Measurements from ENCODE around the gene FBXL13. TPM values are rescaled to one million over a fixed set of nuclear protein-coding genes. Genes with fewer than 3 reads are reported as not detected.
A peak's percentile ranks its signal among the peaks of the same experiment; 100 is the strongest.
"Not testable (repeated sequence)": the region's sequence is repeated elsewhere in the genome, so short reads cannot be mapped to it uniquely, and the experiment has no call there.

The FBXL13 gene
- total and polyA plus RNA-seq, 4 donors, result 2.2 to 8.9 (median 5.0) TPM

DNA sequence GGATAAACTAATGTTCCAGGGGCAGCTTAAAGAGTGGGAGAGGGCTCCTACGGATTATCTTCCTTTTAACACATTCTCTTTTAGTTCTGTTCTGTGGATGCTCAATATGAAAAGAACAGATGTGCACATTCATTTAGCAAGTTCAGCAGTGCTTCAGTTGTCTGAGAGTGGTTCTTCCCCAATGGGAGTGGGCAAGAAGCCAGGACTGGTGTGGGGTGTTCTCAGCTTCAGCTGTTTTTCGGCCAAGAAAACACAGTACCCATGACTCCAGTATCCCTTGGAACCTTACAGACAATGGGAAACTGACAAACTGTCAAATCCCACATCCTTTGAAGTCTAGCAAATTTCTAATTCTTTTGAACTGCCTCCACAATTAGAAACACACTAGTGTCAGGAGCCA is 233.3 kb downstream of the FBXL13 start:
- Histone ChIP-seq H3K36me3 (ENCODE audit: control insufficient read depth, insufficient read depth, low read length) (no peaks in the 10 kb centered on the region), H3K27ac (ENCODE audit: low read depth, low read length) (peak overlapping the region; percentile 29), H3K4me3 (ENCODE audit: low read depth, low read length) (no peak overlapping the region), H3K27me3 (ENCODE audit: control insufficient read depth, insufficient read depth, low read length) (no peaks in the 10 kb centered on the region), H3K4me1 (ENCODE audit: control insufficient read depth, insufficient read depth, low read length) (no peaks in the 10 kb centered on the region), H3K9me3 (ENCODE audit: control insufficient read depth, insufficient read depth, low read length) (no peaks in the 10 kb centered on the region)
- peak; percentile 45 to 91 (median 68) for DNase-seq (ENCODE audit: low read depth in 4 of 6, low spot score in 6 of 6)
- 57% methylated on average over 1 of the region's 2 CpGs for WGBS (ENCODE audit: insufficient coverage)

DNA sequence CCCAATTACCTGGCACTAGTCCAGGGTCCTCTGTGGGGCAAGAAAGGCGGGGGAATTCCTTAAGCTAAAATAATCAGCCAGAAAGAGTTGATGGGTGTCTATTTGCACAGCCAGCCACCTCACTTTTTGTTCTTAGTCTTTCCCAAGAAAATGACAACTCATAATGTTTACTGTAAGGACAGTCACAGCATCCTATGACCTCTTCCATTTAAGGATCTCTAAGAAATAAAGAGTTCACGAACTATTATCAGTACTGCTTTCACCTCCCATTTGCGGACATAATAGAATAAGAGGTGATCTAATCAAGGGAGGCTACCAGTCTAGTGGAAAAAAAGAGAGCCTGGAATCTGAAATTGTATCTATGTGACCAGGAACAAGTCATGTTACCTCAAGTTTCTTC is 234.2 kb downstream of the FBXL13 start:
- no peaks in the 10 kb centered on the region for H3K4me1 ChIP-seq (ENCODE audit: control insufficient read depth, insufficient read depth, low read length)
- no peaks in the 10 kb centered on the region for H3K36me3 ChIP-seq (ENCODE audit: control insufficient read depth, insufficient read depth, low read length)
- DNase-seq (ENCODE audit: low read depth in 4 of 6, low spot score in 6 of 6), result no peak
- no peaks in the 10 kb centered on the region for H3K9me3 ChIP-seq (ENCODE audit: control insufficient read depth, insufficient read depth, low read length)
- H3K4me3 ChIP-seq (ENCODE audit: low read depth, low read length), result no peak overlapping the region
- H3K27me3 ChIP-seq (ENCODE audit: control insufficient read depth, insufficient read depth, low read length), result no peaks in the 10 kb centered on the region
- H3K27ac ChIP-seq (ENCODE audit: low read depth, low read length), result peak overlapping the region; percentile 8
- no CpG with 5 or more reads among the region's 3 CpGs for WGBS (ENCODE audit: insufficient coverage)

DNA sequence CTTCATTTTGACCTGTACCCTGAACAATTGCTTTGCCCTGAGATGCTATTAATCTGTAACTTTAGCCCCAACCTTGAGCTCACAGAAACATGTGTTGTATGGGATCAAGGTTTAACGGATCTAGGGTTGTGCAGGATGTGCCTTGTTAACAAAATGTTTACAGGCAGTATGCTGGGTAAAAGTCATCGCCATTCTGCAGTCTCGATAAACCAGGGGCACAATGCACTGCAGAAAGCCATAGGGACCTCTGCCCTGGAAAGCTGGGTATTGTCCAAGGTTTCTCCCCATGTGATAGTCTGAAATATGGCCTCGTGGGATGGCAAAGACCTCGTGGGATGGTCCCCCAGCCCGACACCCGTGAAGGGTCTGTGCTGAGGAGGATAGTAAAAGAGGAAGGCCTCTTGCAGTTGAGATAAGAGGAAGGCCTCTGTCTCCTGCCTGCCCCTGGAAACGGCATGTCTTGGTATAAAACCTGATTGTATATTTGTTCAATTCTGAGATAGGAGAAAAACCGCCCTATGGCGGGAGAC is 236.0 kb downstream of the FBXL13 start:
- H3K4me3 ChIP-seq (ENCODE audit: low read depth, low read length); H3K9me3 ChIP-seq (ENCODE audit: control insufficient read depth, insufficient read depth, low read length); H3K36me3 ChIP-seq (ENCODE audit: control insufficient read depth, insufficient read depth, low read length): not testable (repeated sequence)

DNA sequence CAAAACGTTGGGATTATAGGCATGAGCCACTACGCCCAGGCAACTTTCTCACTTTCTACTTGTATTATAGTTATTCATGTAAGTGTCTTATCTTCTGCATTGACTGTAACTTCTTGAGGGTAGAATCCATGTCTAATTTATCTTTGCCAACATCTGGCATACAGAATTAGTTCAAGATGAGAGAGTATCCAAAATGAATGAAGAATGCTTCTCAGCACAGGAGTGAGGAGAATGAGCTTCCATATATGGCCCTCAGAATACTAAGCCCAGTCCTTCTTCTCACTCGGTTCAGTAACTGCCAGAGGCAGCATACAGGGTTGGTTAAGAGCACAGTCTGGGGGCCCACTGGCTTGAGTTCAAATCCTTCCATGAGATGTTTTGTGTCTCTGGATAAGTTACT is 236.8 kb downstream of the FBXL13 start:
- H3K27ac ChIP-seq (ENCODE audit: low read depth, low read length), result no peak overlapping the region

More for the DNA sequence above, 236.0 kb downstream of the FBXL13 start:
- not testable (repeated sequence) for H3K27ac ChIP-seq (ENCODE audit: low read depth, low read length); DNase-seq (ENCODE audit: low read depth in 4 of 6, low spot score in 6 of 6); H3K4me1 ChIP-seq (ENCODE audit: control insufficient read depth, insufficient read depth, low read length); H3K27me3 ChIP-seq (ENCODE audit: control insufficient read depth, insufficient read depth, low read length)
- 95% methylated on average over 10 of the region's 10 CpGs for WGBS (ENCODE audit: insufficient coverage)

DNA sequence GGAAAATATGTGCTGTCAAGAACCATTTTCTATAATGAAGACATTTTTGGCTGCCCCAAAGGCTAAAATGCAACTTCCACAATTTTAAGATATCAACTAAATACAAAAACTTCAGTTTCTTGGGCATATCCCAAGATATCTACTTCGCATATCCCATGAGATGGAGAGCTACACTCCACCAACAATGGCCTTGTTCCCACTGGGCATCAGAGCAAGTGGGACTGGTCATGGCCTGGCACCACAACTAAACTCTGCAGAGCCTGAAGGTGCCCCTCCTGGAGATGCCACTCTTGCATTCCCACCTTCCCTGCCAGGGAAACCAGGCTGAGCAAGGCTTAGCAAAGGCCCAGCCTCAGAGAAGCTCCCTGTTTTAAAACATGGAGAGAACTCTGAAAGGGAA is 237.6 kb downstream of the FBXL13 start:
- H3K27ac ChIP-seq (ENCODE audit: low read depth, low read length), result no peak overlapping the region

More for the DNA sequence above, 236.8 kb downstream of the FBXL13 start:
- Histone ChIP-seq H3K9me3 (ENCODE audit: control insufficient read depth, insufficient read depth, low read length) (no peaks in the 10 kb centered on the region), H3K27me3 (ENCODE audit: control insufficient read depth, insufficient read depth, low read length) (no peaks in the 10 kb centered on the region), H3K4me1 (ENCODE audit: control insufficient read depth, insufficient read depth, low read length) (no peaks in the 10 kb centered on the region), H3K36me3 (ENCODE audit: control insufficient read depth, insufficient read depth, low read length) (no peaks in the 10 kb centered on the region), H3K4me3 (ENCODE audit: low read depth, low read length) (no peak overlapping the region)
- no peak for DNase-seq (ENCODE audit: low read depth in 4 of 6, low spot score in 6 of 6)
- WGBS (ENCODE audit: insufficient coverage), result no CpG with 5 or more reads among the region's 3 CpGs

DNA sequence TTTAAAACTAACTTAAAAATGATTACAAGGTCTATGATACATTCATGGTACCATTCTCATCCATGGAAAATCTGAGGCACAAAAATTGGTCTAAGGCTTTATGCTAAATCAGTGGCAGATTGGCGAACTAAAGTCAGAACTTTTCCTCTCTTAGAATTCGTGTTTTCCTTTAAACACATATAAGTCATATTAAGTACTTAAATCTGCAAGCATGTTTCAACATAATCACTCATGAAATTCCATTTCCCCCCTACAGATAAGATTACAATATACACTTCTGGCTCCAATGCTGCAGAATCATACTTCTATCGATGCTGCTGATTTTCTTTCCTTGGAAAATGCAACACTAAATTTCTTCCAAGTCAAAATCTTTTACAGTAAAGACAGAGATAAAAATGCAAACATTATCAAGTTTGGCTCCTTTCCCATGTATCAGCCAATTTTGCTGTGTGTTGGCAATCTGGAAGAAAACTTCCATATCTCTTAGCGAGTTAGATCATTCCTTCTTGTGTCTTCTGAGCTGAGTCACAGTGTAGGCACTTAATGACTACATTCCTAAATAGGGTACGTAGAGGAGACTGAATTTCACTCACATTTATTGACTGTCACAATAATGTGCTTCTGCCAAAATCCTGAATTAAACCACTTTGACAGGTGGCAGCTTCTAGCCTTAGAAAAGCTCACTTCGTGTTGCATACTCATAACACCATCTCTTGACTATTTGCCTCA is 238.2 kb downstream of the FBXL13 start:
- H3K27me3 ChIP-seq (ENCODE audit: control insufficient read depth, insufficient read depth, low read length), result no peaks in the 10 kb centered on the region
- no peaks in the 10 kb centered on the region for H3K9me3 ChIP-seq (ENCODE audit: control insufficient read depth, insufficient read depth, low read length)
- WGBS (ENCODE audit: insufficient coverage), result 100% methylated on average over 1 of the region's 6 CpGs
- no peaks in the 10 kb centered on the region for H3K4me1 ChIP-seq (ENCODE audit: control insufficient read depth, insufficient read depth, low read length)
- H3K4me3 ChIP-seq (ENCODE audit: low read depth, low read length), result no peak overlapping the region
- no peaks in the 10 kb centered on the region for H3K36me3 ChIP-seq (ENCODE audit: control insufficient read depth, insufficient read depth, low read length)
- DNase-seq (ENCODE audit: low read depth in 4 of 6, low spot score in 6 of 6), result peak in 1 of 6 donors; percentile 9
- H3K27ac ChIP-seq (ENCODE audit: low read depth, low read length), result no peak overlapping the region

More for the DNA sequence above, 237.6 kb downstream of the FBXL13 start:
- DNase-seq (ENCODE audit: low read depth in 4 of 6, low spot score in 6 of 6), result no peak
- H3K4me1 ChIP-seq (ENCODE audit: control insufficient read depth, insufficient read depth, low read length), result no peaks in the 10 kb centered on the region
- H3K4me3 ChIP-seq (ENCODE audit: low read depth, low read length), result no peak overlapping the region
- no peaks in the 10 kb centered on the region for H3K27me3 ChIP-seq (ENCODE audit: control insufficient read depth, insufficient read depth, low read length)
- no peaks in the 10 kb centered on the region for H3K36me3 ChIP-seq (ENCODE audit: control insufficient read depth, insufficient read depth, low read length)
- no peaks in the 10 kb centered on the region for H3K9me3 ChIP-seq (ENCODE audit: control insufficient read depth, insufficient read depth, low read length)
- 100% methylated on average over 1 of the region's 1 CpG for WGBS (ENCODE audit: insufficient coverage)

DNA sequence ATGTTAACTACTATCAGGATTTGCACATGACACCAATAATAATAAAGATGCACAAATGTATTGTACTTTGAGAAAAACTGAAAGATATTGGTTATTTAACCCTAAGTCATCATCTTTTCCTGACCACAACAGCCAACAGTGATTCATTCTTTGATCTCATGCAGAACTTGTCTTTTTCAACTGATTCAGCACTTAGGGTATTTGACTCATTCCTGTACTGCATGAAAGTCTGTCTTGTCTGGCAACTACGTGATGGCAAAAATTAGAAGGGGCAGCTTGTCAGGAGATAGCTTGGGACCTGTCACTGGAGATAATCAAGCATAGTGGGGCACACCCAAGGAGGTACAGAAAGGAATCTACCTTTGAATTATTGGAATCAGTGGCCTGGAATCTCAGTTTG is 239.6 kb downstream of the FBXL13 start:
- no peak overlapping the region for H3K27ac ChIP-seq (ENCODE audit: low read depth, low read length)
- no peaks in the 10 kb centered on the region for H3K9me3 ChIP-seq (ENCODE audit: control insufficient read depth, insufficient read depth, low read length)
- no peak overlapping the region for H3K4me3 ChIP-seq (ENCODE audit: low read depth, low read length)
- no peaks in the 10 kb centered on the region for H3K27me3 ChIP-seq (ENCODE audit: control insufficient read depth, insufficient read depth, low read length)
- DNase-seq (ENCODE audit: low read depth in 4 of 6, low spot score in 6 of 6), result no peak
- WGBS (ENCODE audit: insufficient coverage), result 83% methylated on average over 1 of the region's 1 CpG
- H3K36me3 ChIP-seq (ENCODE audit: control insufficient read depth, insufficient read depth, low read length), result no peaks in the 10 kb centered on the region
- no peaks in the 10 kb centered on the region for H3K4me1 ChIP-seq (ENCODE audit: control insufficient read depth, insufficient read depth, low read length)

DNA sequence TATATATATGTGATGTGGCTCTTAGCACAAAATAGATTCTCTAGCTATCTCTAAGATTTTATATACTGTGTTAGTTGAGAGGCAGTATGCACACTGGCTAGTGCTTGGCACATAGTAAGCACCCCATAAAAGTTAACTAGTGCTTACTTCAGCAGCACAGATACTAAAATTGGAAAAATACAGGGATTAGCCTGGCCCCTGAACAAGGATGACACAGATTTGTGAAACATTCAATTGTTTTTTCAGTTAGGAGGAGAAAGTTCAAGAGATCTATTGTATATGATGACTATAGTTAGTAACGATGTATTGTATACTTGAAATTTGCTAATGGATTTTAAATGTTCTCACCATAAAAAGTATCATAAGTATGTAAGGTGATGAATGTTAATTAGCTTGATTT is 240.1 kb downstream of the FBXL13 start:
- H3K27me3 ChIP-seq (ENCODE audit: control insufficient read depth, insufficient read depth, low read length), result no peaks in the 10 kb centered on the region
- H3K9me3 ChIP-seq (ENCODE audit: control insufficient read depth, insufficient read depth, low read length), result no peaks in the 10 kb centered on the region
- no peak for DNase-seq (ENCODE audit: low read depth in 4 of 6, low spot score in 6 of 6)
- H3K36me3 ChIP-seq (ENCODE audit: control insufficient read depth, insufficient read depth, low read length), result no peaks in the 10 kb centered on the region
- no peaks in the 10 kb centered on the region for H3K4me1 ChIP-seq (ENCODE audit: control insufficient read depth, insufficient read depth, low read length)
- no peak overlapping the region for H3K27ac ChIP-seq (ENCODE audit: low read depth, low read length)
- no peak overlapping the region for H3K4me3 ChIP-seq (ENCODE audit: low read depth, low read length)
- WGBS (ENCODE audit: insufficient coverage), result no CpG with 5 or more reads among the region's 1 CpG

DNA sequence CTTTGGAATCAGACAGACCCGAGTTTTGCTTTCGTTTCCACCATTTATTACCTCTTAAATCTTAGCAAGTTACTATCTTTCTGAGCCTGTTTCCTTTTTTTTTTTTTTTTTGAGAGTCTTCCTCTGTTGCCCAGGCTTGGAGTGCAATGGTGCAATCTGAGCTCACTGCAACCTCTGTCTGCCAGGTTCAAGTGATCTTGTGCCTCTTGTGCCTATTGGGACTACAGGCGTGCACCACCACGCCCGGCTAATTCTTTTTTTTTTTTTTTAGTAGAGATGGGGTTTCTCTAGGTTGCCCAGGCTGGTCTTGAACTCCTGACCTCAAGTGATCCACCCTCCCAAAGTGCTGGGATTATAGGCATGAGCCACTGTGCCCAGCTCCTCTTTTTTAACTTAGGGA is 241.3 kb downstream of the FBXL13 start:
- H3K9me3 ChIP-seq (ENCODE audit: control insufficient read depth, insufficient read depth, low read length), result no peaks in the 10 kb centered on the region
- WGBS (ENCODE audit: insufficient coverage), result no CpG with 5 or more reads among the region's 5 CpGs
- H3K36me3 ChIP-seq (ENCODE audit: control insufficient read depth, insufficient read depth, low read length), result no peaks in the 10 kb centered on the region
- no peak for DNase-seq (ENCODE audit: low read depth in 4 of 6, low spot score in 6 of 6)
- H3K4me1 ChIP-seq (ENCODE audit: control insufficient read depth, insufficient read depth, low read length), result no peaks in the 10 kb centered on the region
- no peaks in the 10 kb centered on the region for H3K27me3 ChIP-seq (ENCODE audit: control insufficient read depth, insufficient read depth, low read length)
- H3K4me3 ChIP-seq (ENCODE audit: low read depth, low read length), result no peak overlapping the region
- no peak overlapping the region for H3K27ac ChIP-seq (ENCODE audit: low read depth, low read length)

DNA sequence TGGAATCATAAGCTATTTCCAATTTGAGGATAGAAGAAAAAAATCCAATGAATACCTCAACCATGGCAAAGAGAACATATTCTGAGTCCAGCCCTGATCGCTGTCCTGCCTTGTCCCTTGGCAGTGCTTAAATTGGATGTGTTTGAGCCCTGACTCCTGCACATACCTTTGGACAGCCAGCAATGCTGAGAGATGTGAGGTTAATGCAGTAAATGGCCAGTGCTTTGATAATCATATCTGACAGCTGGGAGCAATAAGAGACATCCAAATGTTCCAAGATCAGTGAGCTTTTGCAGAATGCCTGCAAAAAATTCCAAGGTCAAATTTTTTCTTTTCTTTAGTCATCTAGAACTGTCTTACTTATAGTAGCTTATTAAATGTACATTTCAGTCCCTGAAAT is 241.9 kb downstream of the FBXL13 start:
- Histone ChIP-seq H3K36me3 (ENCODE audit: control insufficient read depth, insufficient read depth, low read length) (no peaks in the 10 kb centered on the region), H3K27ac (ENCODE audit: low read depth, low read length) (no peak overlapping the region), H3K4me1 (ENCODE audit: control insufficient read depth, insufficient read depth, low read length) (no peaks in the 10 kb centered on the region), H3K4me3 (ENCODE audit: low read depth, low read length) (no peak overlapping the region), H3K9me3 (ENCODE audit: control insufficient read depth, insufficient read depth, low read length) (no peaks in the 10 kb centered on the region), H3K27me3 (ENCODE audit: control insufficient read depth, insufficient read depth, low read length) (no peaks in the 10 kb centered on the region)
- DNase-seq (ENCODE audit: low read depth in 4 of 6, low spot score in 6 of 6), result no peak
- 80% methylated on average over 1 of the region's 1 CpG for WGBS (ENCODE audit: insufficient coverage)

All from spinal cord (tissue), 10 donors.